ENCODE results near the gene MAFG. TPM values are rescaled to one million over a fixed set of nuclear protein-coding genes. Genes with fewer than 3 reads are reported as not detected.
A peak's percentile ranks its signal among the peaks of the same experiment; 100 is the strongest.

MAFG gene
- total and polyA plus RNA-seq, 2 of the 13 experiments (the other 11 are each of a cell fraction or from before 2014, with no cell fraction given): 14.5 to 20.0 TPM

DNA sequence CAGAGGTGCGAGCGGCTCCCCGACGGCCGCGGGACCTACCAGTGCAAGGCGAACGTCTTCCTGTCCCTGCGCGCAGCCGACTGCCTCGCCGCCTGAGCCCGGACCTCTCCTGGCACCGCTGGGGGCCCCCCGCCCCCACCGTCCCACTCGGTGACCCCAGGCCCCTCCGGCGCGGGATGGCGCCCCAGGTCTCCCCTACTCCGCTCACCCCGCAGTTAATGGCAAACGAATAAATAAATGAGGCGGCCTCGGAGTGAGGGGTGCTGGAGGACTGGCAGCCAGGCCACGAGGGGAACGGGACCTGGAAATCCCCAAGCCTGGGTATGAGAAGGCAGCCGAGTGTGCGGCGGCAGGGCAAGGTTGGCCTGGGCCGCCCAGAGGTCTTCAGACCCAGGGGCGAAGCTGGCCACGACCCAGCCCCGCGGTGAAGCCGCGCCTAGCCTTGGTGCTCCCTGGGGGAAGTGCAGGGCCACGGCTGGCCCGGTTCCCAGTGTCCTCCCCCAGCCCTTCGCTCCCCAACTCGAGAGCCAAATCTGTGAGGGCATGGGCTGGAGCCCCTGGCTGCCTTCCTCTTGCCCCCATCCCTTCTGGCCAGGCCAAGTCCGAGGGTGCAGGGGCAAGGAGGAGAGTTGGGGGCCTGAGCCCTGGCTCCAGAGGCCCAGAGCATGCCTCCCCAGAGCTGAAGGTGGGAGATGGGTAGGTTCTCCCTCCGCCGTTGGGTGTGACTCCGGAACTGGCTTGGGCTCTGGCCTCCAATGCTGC is 24.7 kb downstream of the MAFG start (continued):
- TF ChIP-seq ZNF737 (CRISPR knock-in tag; IDR thresholded peaks at IDR 0.05; ENCODE audit: borderline replicate concordance) (no peak), CBX2 (IDR thresholded peaks at IDR 0.05; ENCODE audit: low read depth, low read length) (no peak), CBX2 (CRISPR knock-in tag; IDR thresholded peaks at IDR 0.05; ENCODE audit: low read depth) (0 out of 2 replicates have a peak, but pooled peaks have one; percentile 46), HDAC1 (CRISPR knock-in tag; IDR thresholded peaks at IDR 0.05) (0 out of 2 replicates have a peak, but pooled peaks have one; percentile 16), REPIN1 (CRISPR knock-in tag; IDR thresholded peaks at IDR 0.05; ENCODE audit: borderline replicate concordance, low read depth) (peak; percentile 48; the same call in 1 of the 2 replicates), BORCS8-MEF2B (CRISPR knock-in tag; IDR thresholded peaks at IDR 0.05) (no peak; the same call in 1 of the 2 replicates), SOX13 (IDR thresholded peaks at IDR 0.05) (peak; percentile 19), SOX13 (CRISPR knock-in tag; conservative IDR thresholded peaks at IDR 0.05 in 1 of 2, IDR thresholded peaks at IDR 0.05 in 1 of 2) (no peak; a peak in 1 of 4 replicates), POLR2AphosphoS5 (IDR thresholded peaks at IDR 0.05; ENCODE audit: low read depth, low read length) (peak; percentile 55), GFI1 (CRISPR knock-in tag; IDR thresholded peaks at IDR 0.05; ENCODE audit: borderline replicate concordance) (0 out of 2 replicates have a peak, but pooled peaks have one; percentile 53), KLF6 (CRISPR knock-in tag; IDR thresholded peaks at IDR 0.05) (0 out of 2 replicates have a peak, but pooled peaks have one; percentile 44), TBX2 (CRISPR knock-in tag; IDR thresholded peaks at IDR 0.05; ENCODE audit: borderline replicate concordance) (peak; percentile 72), AKAP8 (CRISPR knock-in tag; IDR thresholded peaks at IDR 0.05) (peak; percentile 97), FOXK2 (IDR thresholded peaks at IDR 0.05) (no peak), ZNF530 (CRISPR knock-in tag; IDR thresholded peaks at IDR 0.05; ENCODE audit: low read depth) (no peak), RARA (CRISPR knock-in tag; IDR thresholded peaks at IDR 0.05) (no peak), ZNF205 (CRISPR knock-in tag; IDR thresholded peaks at IDR 0.05) (0 out of 2 replicates have a peak, but pooled peaks have one; percentile 28)
- TF ChIP-seq, protein P1, sequence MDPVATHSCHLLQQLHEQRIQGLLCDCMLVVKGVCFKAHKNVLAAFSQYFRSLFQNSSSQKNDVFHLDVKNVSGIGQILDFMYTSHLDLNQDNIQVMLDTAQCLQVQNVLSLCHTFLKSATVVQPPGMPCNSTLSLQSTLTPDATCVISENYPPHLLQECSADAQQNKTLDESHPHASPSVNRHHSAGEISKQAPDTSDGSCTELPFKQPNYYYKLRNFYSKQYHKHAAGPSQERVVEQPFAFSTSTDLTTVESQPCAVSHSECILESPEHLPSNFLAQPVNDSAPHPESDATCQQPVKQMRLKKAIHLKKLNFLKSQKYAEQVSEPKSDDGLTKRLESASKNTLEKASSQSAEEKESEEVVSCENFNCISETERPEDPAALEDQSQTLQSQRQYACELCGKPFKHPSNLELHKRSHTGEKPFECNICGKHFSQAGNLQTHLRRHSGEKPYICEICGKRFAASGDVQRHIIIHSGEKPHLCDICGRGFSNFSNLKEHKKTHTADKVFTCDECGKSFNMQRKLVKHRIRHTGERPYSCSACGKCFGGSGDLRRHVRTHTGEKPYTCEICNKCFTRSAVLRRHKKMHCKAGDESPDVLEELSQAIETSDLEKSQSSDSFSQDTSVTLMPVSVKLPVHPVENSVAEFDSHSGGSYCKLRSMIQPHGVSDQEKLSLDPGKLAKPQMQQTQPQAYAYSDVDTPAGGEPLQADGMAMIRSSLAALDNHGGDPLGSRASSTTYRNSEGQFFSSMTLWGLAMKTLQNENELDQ (CRISPR knock-in tag; IDR thresholded peaks at IDR 0.05; ENCODE audit: borderline replicate concordance): no peak
- TF ChIP-seq, protein P2, sequence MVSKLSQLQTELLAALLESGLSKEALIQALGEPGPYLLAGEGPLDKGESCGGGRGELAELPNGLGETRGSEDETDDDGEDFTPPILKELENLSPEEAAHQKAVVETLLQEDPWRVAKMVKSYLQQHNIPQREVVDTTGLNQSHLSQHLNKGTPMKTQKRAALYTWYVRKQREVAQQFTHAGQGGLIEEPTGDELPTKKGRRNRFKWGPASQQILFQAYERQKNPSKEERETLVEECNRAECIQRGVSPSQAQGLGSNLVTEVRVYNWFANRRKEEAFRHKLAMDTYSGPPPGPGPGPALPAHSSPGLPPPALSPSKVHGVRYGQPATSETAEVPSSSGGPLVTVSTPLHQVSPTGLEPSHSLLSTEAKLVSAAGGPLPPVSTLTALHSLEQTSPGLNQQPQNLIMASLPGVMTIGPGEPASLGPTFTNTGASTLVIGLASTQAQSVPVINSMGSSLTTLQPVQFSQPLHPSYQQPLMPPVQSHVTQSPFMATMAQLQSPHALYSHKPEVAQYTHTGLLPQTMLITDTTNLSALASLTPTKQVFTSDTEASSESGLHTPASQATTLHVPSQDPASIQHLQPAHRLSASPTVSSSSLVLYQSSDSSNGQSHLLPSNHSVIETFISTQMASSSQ (IDR thresholded peaks at IDR 0.05; ENCODE audit: low read depth): 0 out of 2 replicates have a peak, but pooled peaks have one; percentile 9
- TF ChIP-seq, protein P2 (CRISPR knock-in tag; IDR thresholded peaks at IDR 0.05; ENCODE audit: borderline replicate concordance): no peak
- TF ChIP-seq, protein P3, sequence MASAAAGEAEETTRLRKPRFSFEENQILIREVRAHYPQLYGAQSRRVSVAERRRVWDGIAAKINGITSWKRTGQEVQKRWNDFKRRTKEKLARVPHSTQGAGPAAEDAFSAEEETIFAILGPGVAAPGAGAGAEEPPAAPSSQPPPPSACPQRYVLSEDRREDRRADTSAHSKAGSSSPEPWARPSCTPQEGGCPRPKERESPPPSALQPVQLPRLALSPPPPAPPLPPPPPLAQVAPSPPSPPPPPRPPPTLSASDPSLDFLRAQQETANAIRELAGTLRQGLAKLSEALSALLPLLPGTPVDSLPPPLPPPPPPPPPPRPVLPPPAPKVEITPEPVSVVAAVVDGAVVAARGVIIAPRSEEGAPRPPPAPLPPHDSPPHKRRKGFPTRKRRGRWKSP (CRISPR knock-in tag; IDR thresholded peaks at IDR 0.05): no peak; the same call in 1 of the 2 replicates

Measured in HepG2 (cell line).